ENCODE results near the gene CAMTA1. TPM values are rescaled to one million over a fixed set of nuclear protein-coding genes. Genes with fewer than 3 reads are reported as not detected.

CAMTA1 gene
- polyA plus RNA-seq, 1 of the 3 experiments (the other 2 are of a cell fraction), result 63.1 TPM

GRCh38 chr1:7656557-7657215 is 871.4 kb downstream of the CAMTA1 start:
- Histone ChIP-seq H4K20me1 (ENCODE audit: insufficient read depth) (no peaks in the 10 kb centered on the region), H3K36me3 (replicated peaks in 1 of 2; ENCODE audit: control insufficient read depth in 1 of 2, insufficient read depth in 2 of 2, low read length in 1 of 2) (no peaks in the 10 kb centered on the region), H3K4me1 (ENCODE audit: control insufficient read depth in 1 of 2, insufficient read depth in 2 of 2, low read depth in 1 of 2, low read length in 1 of 2) (peaks cover 0 to 7% of the 10 kb centered on the region in 2 experiments; a peak in 1 of 4 replicates), H3K9me2 (no peaks in the 10 kb centered on the region), H3K4me3 (ENCODE audit: low read depth in 2 of 2, low read length in 1 of 2) (no peak overlapping the region), H3K27ac (ENCODE audit: low read depth in 2 of 2, low read length in 1 of 2) (no peak overlapping the region), H3K9me3 (no peaks in the 10 kb centered on the region), H2AFZ (ENCODE audit: low read depth) (no peak overlapping the region), H3K79me2 (ENCODE audit: insufficient read depth) (no peaks in the 10 kb centered on the region), H3F3A (replicated peaks; ENCODE audit: insufficient read depth) (no peaks in the 10 kb centered on the region), H3K4me2 (no peak overlapping the region), H3K9ac (no peak overlapping the region), H3K27me3 (ENCODE audit: insufficient read depth) (no peaks in the 10 kb centered on the region)
- ChIA-PET CTCF (no interaction called here), POLR2A (no interaction called here)
- WGBS (ENCODE audit: low lambda C conversion rate), result 70% methylated on average over 12 of the region's 24 CpGs
- TF ChIP-seq, protein P1, sequence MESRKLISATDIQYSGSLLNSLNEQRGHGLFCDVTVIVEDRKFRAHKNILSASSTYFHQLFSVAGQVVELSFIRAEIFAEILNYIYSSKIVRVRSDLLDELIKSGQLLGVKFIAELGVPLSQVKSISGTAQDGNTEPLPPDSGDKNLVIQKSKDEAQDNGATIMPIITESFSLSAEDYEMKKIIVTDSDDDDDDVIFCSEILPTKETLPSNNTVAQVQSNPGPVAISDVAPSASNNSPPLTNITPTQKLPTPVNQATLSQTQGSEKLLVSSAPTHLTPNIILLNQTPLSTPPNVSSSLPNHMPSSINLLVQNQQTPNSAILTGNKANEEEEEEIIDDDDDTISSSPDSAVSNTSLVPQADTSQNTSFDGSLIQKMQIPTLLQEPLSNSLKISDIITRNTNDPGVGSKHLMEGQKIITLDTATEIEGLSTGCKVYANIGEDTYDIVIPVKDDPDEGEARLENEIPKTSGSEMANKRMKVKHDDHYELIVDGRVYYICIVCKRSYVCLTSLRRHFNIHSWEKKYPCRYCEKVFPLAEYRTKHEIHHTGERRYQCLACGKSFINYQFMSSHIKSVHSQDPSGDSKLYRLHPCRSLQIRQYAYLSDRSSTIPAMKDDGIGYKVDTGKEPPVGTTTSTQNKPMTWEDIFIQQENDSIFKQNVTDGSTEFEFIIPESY (IDR thresholded peaks at IDR 0.05; ENCODE audit: borderline replicate concordance, low read depth), result no peak
- no peak for TF ChIP-seq ELF1 (IDR thresholded peaks at IDR 0.05)
- no peak for TF ChIP-seq IRF3 (IDR thresholded peaks at IDR 0.05; ENCODE audit: low read depth, low read length)
- no peak for TF ChIP-seq SMC3 (IDR thresholded peaks at IDR 0.05; ENCODE audit: low read depth, low read length)
- no peak for TF ChIP-seq FOSL2 (IDR thresholded peaks at IDR 0.05; ENCODE audit: borderline replicate concordance, low read depth)
- TF ChIP-seq JUND (IDR thresholded peaks at IDR 0.05), result no peak
- no peak for TF ChIP-seq NFIC (IDR thresholded peaks at IDR 0.05; ENCODE audit: borderline replicate concordance)
- no peak for DNase-seq

DNA sequence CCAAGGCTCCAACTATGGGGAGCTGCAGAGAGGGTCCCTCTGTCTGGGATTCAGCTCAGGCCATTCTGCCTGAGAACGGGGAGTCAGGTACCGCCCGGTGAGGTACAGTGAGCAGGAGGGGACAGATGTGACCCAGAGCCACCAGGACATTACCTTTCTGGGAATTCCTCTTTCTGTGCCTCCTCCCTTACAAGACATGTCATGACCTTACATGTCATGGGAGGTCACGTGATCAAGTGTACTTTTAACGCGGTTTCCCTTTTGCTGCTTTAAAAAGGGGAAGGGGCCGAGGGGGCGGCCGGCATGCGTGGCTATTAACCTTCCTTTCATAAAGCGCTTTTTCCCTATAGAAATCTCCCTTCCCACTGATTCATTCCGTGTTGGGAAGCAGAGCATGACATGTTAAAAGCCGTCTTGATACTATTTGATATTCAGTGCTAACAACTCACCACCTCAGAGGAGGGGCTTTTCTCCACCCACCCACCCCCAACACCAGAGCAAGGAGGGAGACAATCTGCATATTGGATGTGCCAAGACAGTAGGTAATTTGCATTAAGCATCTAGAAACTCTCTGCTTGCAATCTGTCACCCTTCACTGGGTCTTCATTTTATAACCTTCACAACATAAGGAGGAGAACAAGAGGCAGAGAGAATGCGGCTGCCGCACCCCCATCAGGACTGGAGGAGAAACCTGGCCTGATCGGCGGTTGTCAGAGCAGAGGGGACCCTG is 872.2 kb downstream of the CAMTA1 start:
- CTCF ChIA-PET, result interaction anchor here (1.0 to 2.7 kb wide), 3 partner anchors 9 to 615 kb away, joined by 4 to 28 read pairs (median 13); no protein-coding TSS in a partner anchor
- POLR2A ChIA-PET, result no interaction called here
- TF ChIP-seq, protein P2, sequence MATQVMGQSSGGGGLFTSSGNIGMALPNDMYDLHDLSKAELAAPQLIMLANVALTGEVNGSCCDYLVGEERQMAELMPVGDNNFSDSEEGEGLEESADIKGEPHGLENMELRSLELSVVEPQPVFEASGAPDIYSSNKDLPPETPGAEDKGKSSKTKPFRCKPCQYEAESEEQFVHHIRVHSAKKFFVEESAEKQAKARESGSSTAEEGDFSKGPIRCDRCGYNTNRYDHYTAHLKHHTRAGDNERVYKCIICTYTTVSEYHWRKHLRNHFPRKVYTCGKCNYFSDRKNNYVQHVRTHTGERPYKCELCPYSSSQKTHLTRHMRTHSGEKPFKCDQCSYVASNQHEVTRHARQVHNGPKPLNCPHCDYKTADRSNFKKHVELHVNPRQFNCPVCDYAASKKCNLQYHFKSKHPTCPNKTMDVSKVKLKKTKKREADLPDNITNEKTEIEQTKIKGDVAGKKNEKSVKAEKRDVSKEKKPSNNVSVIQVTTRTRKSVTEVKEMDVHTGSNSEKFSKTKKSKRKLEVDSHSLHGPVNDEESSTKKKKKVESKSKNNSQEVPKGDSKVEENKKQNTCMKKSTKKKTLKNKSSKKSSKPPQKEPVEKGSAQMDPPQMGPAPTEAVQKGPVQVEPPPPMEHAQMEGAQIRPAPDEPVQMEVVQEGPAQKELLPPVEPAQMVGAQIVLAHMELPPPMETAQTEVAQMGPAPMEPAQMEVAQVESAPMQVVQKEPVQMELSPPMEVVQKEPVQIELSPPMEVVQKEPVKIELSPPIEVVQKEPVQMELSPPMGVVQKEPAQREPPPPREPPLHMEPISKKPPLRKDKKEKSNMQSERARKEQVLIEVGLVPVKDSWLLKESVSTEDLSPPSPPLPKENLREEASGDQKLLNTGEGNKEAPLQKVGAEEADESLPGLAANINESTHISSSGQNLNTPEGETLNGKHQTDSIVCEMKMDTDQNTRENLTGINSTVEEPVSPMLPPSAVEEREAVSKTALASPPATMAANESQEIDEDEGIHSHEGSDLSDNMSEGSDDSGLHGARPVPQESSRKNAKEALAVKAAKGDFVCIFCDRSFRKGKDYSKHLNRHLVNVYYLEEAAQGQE (IDR thresholded peaks at IDR 0.05; ENCODE audit: low read depth, low read length), result no peak
- no peak for TF ChIP-seq CHD2 (IDR thresholded peaks at IDR 0.05; ENCODE audit: low read length, partially characterized antibody)
- TF ChIP-seq NFIC (IDR thresholded peaks at IDR 0.05; ENCODE audit: borderline replicate concordance), result no peak
- TF ChIP-seq, protein P1 (IDR thresholded peaks at IDR 0.05; ENCODE audit: borderline replicate concordance, low read depth), result no peak
- TF ChIP-seq CTCF (IDR thresholded peaks at IDR 0.05), result no peak
- no peak for TF ChIP-seq RFX5 (IDR thresholded peaks at IDR 0.05; ENCODE audit: low read length)
- TF ChIP-seq FOXM1 (IDR thresholded peaks at IDR 0.05; ENCODE audit: low read depth), result no peak
- no peak for TF ChIP-seq ELF1 (IDR thresholded peaks at IDR 0.05)
- no peak for TF ChIP-seq RAD21 (IDR thresholded peaks at IDR 0.05; ENCODE audit: low read length)
- no peak for TF ChIP-seq TAF1 (IDR thresholded peaks at IDR 0.05; ENCODE audit: borderline replicate concordance, low read depth, low read length)

More for the DNA sequence above, 872.2 kb downstream of the CAMTA1 start:
- no peak overlapping the region for H3K4me2 ChIP-seq
- WGBS (ENCODE audit: low lambda C conversion rate), result 51% methylated on average over 11 of the region's 17 CpGs
- DNase-seq, result no peak
- H3K79me2 ChIP-seq (ENCODE audit: insufficient read depth), result no peaks in the 10 kb centered on the region
- H4K20me1 ChIP-seq (ENCODE audit: insufficient read depth), result no peaks in the 10 kb centered on the region
- no peaks in the 10 kb centered on the region for H3K27me3 ChIP-seq (ENCODE audit: insufficient read depth)
- peaks cover 0 to 14% of the 10 kb centered on the region in 2 experiments; a peak in 1 of 4 replicates for H3K4me1 ChIP-seq (ENCODE audit: control insufficient read depth in 1 of 2, insufficient read depth in 2 of 2, low read depth in 1 of 2, low read length in 1 of 2)
- no peaks in the 10 kb centered on the region for H3K36me3 ChIP-seq (replicated peaks in 1 of 2; ENCODE audit: control insufficient read depth in 1 of 2, insufficient read depth in 2 of 2, low read length in 1 of 2)
- no peaks in the 10 kb centered on the region for H3K9me2 ChIP-seq
- no peak overlapping the region for H3K9ac ChIP-seq
- no peak overlapping the region for H3K4me3 ChIP-seq (ENCODE audit: low read depth in 2 of 2, low read length in 1 of 2)
- H3K27ac ChIP-seq (ENCODE audit: low read depth in 2 of 2, low read length in 1 of 2), result no peak overlapping the region
- H2AFZ ChIP-seq (ENCODE audit: low read depth), result no peak overlapping the region
- no peaks in the 10 kb centered on the region for H3K9me3 ChIP-seq
- no peaks in the 10 kb centered on the region for H3F3A ChIP-seq (replicated peaks; ENCODE audit: insufficient read depth)
